OCI-M2 (cell line): ENCODE results near the gene HHATL.
A peak's percentile ranks its signal among the peaks of the same experiment; 100 is the strongest.

Experiments used
- DNase-seq: peaks from one replicate; lab custom pipeline; 2025; ENCODE audit not compliant: unreplicated experiment; lab: John Stamatoyannopoulos, UW

Gene HHATL

GRCh38 chr3:42713747-42714146, 11.1 kb upstream of the HHATL start:
- no peak for DNase-seq

GRCh38 chr3:42712688-42713372, 10.2 kb upstream of the HHATL start:
- no peak for DNase-seq

- DNase-seq: no peak
These were observed 9.7 kb upstream of the HHATL start for GRCh38 chr3:42712344-42712648.

- DNase-seq: no peak
These were observed 9.1 kb upstream of the HHATL start for GRCh38 chr3:42711491-42712343.

GRCh38 chr3:42710323-42711021, 7.9 kb upstream of the HHATL start:
- no peak for DNase-seq

GRCh38 chr3:42709621-42710020, 7.0 kb upstream of the HHATL start:
- no peak for DNase-seq

- no peak for DNase-seq
These were observed 6.1 kb upstream of the HHATL start for GRCh38 chr3:42708611-42709151.

- DNase-seq: no peak
These were observed 5.2 kb upstream of the HHATL start for GRCh38 chr3:42707620-42708355.

GRCh38 chr3:42706721-42707619, 4.4 kb upstream of the HHATL start:
- DNase-seq: no peak

GRCh38 chr3:42705962-42706585, 3.5 kb upstream of the HHATL start:
- no peak for DNase-seq

- no peak for DNase-seq
These were observed 2.6 kb upstream of the HHATL start for GRCh38 chr3:42705058-42705767.

- DNase-seq: no peak
These were observed 1.7 kb upstream of the HHATL start for GRCh38 chr3:42704136-42704841.

- DNase-seq: no peak
These were observed 1.1 kb upstream of the HHATL start for GRCh38 chr3:42703695-42704025.

GRCh38 chr3:42702982-42703694, 540 bp upstream of the HHATL start:
- no peak for DNase-seq

GRCh38 chr3:42701371-42702065, 1.1 kb downstream of the HHATL start:
- DNase-seq: peak; percentile 4

- no peak for DNase-seq
These were observed 2.0 kb downstream of the HHATL start for GRCh38 chr3:42700366-42701288.
